Measurements from ENCODE around the gene PRKCSH.

PRKCSH gene

GRCh38 chr19:11482384-11483050 lies 47.1 kb downstream of the PRKCSH start:
- peak overlapping the region; percentile 26 for H3K4me3 ChIP-seq (ENCODE audit: low read depth, low read length)
- DNase-seq (ENCODE audit: low read depth): no peak
- in situ Hi-C loops (cut with HindIII; ENCODE audit: low sequenced_read_pairs): no loop called here
- TF ChIP-seq, protein P1, sequence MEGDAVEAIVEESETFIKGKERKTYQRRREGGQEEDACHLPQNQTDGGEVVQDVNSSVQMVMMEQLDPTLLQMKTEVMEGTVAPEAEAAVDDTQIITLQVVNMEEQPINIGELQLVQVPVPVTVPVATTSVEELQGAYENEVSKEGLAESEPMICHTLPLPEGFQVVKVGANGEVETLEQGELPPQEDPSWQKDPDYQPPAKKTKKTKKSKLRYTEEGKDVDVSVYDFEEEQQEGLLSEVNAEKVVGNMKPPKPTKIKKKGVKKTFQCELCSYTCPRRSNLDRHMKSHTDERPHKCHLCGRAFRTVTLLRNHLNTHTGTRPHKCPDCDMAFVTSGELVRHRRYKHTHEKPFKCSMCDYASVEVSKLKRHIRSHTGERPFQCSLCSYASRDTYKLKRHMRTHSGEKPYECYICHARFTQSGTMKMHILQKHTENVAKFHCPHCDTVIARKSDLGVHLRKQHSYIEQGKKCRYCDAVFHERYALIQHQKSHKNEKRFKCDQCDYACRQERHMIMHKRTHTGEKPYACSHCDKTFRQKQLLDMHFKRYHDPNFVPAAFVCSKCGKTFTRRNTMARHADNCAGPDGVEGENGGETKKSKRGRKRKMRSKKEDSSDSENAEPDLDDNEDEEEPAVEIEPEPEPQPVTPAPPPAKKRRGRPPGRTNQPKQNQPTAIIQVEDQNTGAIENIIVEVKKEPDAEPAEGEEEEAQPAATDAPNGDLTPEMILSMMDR (IDR thresholded peaks at IDR 0.05; ENCODE audit: low read depth, low read length, missing control alignments): peak; percentile 78

DNA sequence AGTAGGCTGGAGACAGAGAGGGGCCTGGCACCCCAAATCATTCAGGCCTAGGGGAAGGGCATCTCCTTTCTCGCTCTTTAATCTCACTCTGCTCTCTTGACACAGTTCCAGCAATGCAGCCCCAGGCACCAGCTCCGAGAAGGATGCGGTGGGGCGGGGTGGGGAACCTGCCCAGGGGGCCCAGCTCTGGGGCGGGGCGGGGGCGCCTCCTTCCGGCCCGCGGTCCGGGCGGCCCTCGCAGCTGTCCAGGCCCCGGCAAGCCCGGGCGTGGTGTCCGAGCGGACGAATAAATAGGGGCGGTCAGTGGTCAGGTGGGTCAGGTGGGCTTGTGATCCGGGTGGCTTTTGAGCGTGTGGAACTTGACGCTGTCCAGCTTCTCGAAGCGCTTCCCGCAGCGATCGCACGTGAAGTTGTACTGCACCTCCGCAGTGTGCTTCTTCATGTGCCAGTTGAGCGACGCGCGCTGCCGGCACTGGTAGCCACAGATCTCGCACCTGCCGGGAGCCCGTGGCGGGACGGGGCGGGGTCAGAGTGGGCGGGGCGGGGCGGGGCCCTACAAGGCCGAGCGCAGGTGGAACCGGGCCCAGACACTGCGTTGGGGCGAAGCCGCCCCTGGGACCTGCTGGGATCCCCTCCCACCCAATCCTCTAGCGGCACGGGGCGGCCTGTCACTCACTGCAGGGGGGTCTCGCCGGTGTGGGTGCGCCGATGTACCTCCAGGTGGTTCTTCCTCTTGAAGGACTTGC lies 48.1 kb downstream of the PRKCSH start:
- in situ Hi-C loops (cut with HindIII; ENCODE audit: low sequenced_read_pairs): no loop called here
- H3K4me3 ChIP-seq (ENCODE audit: low read depth, low read length): no peak overlapping the region
- TF ChIP-seq, protein P1 (IDR thresholded peaks at IDR 0.05; ENCODE audit: low read depth, low read length, missing control alignments): no peak
- no peak for DNase-seq (ENCODE audit: low read depth)

DNA sequence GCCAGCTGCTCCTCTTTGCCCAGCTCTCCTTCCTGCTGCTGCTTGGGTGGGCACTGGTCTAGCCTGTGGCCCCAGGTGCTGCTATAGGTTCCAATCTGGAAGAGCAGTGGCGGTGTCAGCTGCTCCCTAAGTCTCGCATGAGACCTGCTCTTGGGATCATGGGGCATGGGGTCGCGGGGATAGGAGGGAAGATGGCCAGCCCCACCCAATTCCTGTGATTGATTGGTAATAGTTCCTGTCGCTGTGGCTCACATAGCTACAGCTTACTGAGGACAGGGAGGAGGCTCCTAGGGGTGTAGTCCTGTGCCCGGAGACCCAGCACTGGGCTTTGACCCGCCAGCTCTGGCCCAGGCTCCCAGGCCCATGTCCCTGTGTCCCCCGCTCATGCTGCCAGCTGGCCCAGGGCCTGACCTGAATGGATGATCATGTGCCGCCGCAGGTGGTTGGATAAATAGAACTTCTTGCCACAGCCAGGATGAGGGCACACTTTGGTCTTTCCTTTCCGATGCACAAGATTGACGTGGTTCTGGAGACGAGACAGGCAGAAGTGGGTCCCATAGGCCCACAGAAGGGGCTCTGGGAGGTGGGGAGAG lies 49.9 kb downstream of the PRKCSH start:
- no peak for DNase-seq (ENCODE audit: low read depth)
- TF ChIP-seq, protein P1 (IDR thresholded peaks at IDR 0.05; ENCODE audit: low read depth, low read length, missing control alignments): no peak
- H3K4me3 ChIP-seq (ENCODE audit: low read depth, low read length): no peak overlapping the region
- in situ Hi-C loops (cut with HindIII; ENCODE audit: low sequenced_read_pairs): no loop called here

DNA sequence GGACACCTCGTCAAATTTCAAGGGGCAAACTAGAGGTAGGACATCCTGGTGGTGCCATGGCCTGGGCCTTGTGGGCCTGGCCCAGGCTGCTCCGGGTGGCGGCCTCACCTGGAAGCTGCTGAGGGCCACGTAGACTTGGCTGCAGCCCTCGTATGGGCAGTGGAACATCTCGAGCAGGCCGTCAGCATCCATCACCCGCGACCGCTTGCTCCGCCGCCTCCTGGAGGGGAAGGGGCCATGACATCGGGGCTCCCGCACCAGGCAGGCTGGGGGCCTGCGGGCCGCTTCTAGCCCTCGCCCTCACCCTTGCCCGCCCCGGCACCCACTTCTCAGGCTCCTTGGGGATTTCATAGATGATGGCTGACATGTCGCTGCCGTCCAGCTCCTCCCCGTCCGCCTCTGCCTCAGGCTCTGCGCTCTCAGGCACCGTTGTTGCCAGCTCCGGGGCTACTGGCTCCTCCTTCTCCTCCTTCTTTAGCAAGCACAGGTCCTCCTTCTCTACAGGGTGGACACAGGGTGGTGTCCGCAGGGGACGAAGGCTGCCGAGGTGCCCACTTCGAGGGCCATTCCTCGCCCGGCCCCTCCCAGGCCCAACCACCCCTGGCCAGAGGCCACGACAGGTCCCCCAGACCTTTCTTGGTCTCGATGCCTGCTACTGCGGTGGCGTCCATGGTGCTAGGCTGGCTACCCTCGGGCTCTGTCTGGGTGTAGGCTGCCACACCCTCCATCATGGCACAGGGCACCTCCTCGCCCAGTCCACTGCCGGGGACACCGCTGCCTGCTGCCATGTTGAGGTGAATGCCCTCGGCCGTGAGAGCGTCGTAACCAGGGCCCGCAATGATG lies 51.4 kb downstream of the PRKCSH start:
- in situ Hi-C loops (cut with HindIII; ENCODE audit: low sequenced_read_pairs): no loop called here
- TF ChIP-seq, protein P1 (IDR thresholded peaks at IDR 0.05; ENCODE audit: low read depth, low read length, missing control alignments): no peak
- no peak overlapping the region for H3K4me3 ChIP-seq (ENCODE audit: low read depth, low read length)
- DNase-seq (ENCODE audit: low read depth): no peak

DNA sequence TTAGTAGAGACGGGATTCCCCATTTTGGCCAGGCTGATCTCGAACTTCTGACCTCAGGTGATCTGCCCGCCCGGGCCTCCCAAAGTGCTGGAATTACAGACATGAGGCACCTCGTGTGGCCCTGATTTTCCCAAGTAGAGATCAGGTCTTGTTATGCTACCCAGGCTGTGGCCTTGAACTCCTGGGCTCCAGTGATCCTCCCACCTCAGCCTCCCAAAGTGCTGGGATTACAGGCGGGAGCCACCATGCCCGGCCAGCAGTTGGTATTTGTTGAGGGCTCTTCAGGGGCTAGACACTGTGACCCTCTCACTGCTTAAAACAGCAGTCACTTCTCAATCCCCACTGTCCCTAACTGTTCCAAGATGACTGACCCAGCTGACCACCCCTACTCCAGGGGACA lies 53.9 kb downstream of the PRKCSH start:
- DNase-seq (ENCODE audit: low read depth): no peak
- in situ Hi-C loops (cut with HindIII; ENCODE audit: low sequenced_read_pairs): no loop called here
- TF ChIP-seq, protein P1 (IDR thresholded peaks at IDR 0.05; ENCODE audit: low read depth, low read length, missing control alignments): no peak

DNA sequence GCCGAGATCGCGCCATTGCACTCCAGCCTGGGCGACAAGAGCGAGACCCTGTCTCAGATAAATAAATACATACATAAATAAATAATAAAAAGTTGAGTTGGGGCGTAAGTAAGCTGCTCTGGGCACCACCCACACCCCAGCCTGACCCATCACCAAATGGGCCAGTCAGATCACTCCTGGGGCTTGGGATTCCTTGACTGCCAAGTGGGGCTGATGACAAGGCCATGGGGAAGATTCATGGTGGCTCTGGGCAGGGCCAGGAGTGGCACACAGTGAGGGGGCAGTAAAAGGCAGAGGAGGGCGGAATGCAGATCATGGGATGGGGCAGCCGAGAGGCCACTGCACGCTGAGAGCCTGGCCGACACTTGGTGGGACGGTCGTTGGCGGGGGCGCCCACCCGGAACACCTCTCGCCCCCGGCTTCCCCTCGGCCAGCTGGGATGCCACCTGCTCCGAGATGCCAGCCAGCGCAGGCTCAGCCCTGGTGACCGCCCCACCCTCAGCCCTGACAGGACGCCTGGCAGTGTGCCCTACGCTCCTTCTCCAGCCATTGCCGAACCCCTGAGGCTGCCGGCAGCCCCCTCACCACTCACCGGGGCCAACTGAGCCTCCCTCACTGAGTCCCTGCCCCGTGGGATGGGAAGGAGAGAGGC lies 59.3 kb downstream of the PRKCSH start:
- TF ChIP-seq, protein P1 (IDR thresholded peaks at IDR 0.05; ENCODE audit: low read depth, low read length, missing control alignments): no peak
- in situ Hi-C loops (cut with HindIII; ENCODE audit: low sequenced_read_pairs): no loop called here
- DNase-seq (ENCODE audit: low read depth): no peak
- H3K4me3 ChIP-seq (ENCODE audit: low read depth, low read length): no peak overlapping the region

More for the DNA sequence above, 53.9 kb downstream of the PRKCSH start:
- H3K4me3 ChIP-seq (ENCODE audit: low read depth, low read length): no peak overlapping the region

Data from astrocyte of the cerebellum (primary cell).